Adrenal gland (tissue), 5 donors: ENCODE results near the gene GLDC.

Experiments used
- CTCF ChIP-seq, 6 experiments: fragments of 450-650 bp in 4 of 6; fragments of 200-600 bp in 2 of 6; sonication (generic) in 1 of 6; IDR thresholded peaks; 1 replicate in 5 of 6; 2 replicates in 1 of 6; pipeline versions ENCODE4 v1.5.1 to v1.8.0; 2016 to 2021; ENCODE audit warnings: antibody characterized with exemption in 6 of 6, mild to moderate bottlenecking in 2 of 6, moderate library complexity in 1 of 6
- POLR2A ChIP-seq, 2 donors: fragments of 450-650 bp; IDR thresholded peaks; one replicate each; pipeline ENCODE4 v1.6.1; 2017; ENCODE audit warnings: antibody characterized with exemption in 2 of 2, mild to moderate bottlenecking in 2 of 2, moderate library complexity in 1 of 2
- donor health status: DM: no; HTN: no; CAD: no.

DNA sequence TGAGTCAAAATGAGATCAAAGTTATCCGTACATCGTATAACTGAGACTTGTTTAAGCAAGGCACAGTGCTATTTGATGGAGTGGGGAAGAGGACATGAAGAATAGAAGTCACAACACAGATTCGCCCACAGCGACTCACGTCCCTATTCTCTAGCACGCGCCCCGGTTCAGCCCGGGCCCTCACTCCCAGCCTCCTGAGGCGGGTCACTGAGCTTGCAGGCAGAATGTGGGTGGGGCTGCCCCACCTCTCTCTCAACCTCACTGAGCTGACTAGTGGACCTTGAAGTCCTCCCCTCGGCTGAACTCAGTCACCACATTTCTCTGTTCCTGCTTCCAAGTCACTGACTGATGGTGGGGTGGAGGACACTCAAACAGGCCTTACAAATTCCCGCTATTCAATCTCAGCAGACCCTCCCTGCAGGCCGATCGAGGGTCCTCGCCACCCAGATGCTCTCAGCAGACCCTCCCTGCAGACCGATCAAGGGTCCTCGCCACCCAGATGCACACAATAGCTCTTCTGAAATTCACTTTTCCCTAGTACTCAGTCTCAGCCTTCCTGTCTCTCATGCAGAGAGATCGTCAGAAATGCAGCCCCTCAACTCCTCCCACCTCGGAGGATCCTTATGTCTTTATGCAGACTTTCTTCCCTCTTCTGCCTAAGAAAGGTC, 12.9 kb downstream of the GLDC start:
- TF ChIP-seq POLR2A (IDR thresholded peaks at IDR 0.05): no peak
- no peak for TF ChIP-seq CTCF (IDR thresholded peaks at IDR 0.05)
